Prostate gland (tissue), 2 donors: ENCODE measurements around the gene CELF2. TPM values are rescaled to one million over a fixed set of nuclear protein-coding genes. Genes with fewer than 3 reads are reported as not detected.
"Not testable (repeated sequence)": the region's sequence is repeated elsewhere in the genome, so short reads cannot be mapped to it uniquely, and the experiment has no call there.

ENCODE experiments used
- DNase-seq: peaks from one replicate; pipeline ENCODE4 v3.0.0-alpha.2; 2019; ENCODE audit warnings: low spot score
- H3K27ac ChIP-seq, 2 donors: fragments of 200-600 bp; sonication (generic); 2 replicates each; pipeline ENCODE4 v1.5.1; 2017 to 2019
- H3K27me3 ChIP-seq: fragments of 200-600 bp; sonication (generic); replicated peaks from 2 replicates; pipeline ENCODE4 v1.5.1; 2019; ENCODE audit not compliant: insufficient read depth
- H3K36me3 ChIP-seq, 2 donors: fragments of 200-600 bp; sonication (generic); 1 replicate in 1 of 2; 2 replicates in 1 of 2; pipeline versions ENCODE4 v1.5.1 to v1.8.1; 2017 to 2019
- H3K4me1 ChIP-seq: fragments of 200-600 bp; sonication (generic); replicated peaks from 2 replicates; pipeline ENCODE4 v1.5.1; 2019
- H3K4me3 ChIP-seq, 2 donors: fragments of 200-600 bp; sonication (generic); 2 replicates each; pipeline ENCODE4 v1.5.1; 2017 to 2019
- H3K9me3 ChIP-seq: fragments of 200-600 bp; sonication (generic); 2 replicates; pipeline ENCODE4 v1.5.1; 2017
- CTCF ChIP-seq, 4 experiments: fragments of 200-600 bp in 2 of 4; fragments of 450-650 bp in 2 of 4; sonication (generic) in 2 of 4; IDR thresholded peaks; 1 replicate in 3 of 4; 2 replicates in 1 of 4; pipeline ENCODE4 v1.5.1; 2016 to 2019; ENCODE audit warnings: antibody characterized with exemption in 4 of 4, mild to moderate bottlenecking in 2 of 4, moderate library complexity in 2 of 4
- POLR2A ChIP-seq: fragments of 450-650 bp; IDR thresholded peaks from one replicate; pipeline ENCODE4 v1.6.1; 2016; ENCODE audit warnings: antibody characterized with exemption, mild to moderate bottlenecking
- POLR2AphosphoS5 ChIP-seq: sonication (generic); formaldehyde crosslinking; IDR thresholded peaks from one replicate; pipeline ENCODE4 v1.6.1; 2017; ENCODE audit warnings: antibody characterized with exemption
- WGBS: methylation state at CpG from one replicate; pipeline ENCODE4 v1.1.5; 2018; 5-methylcytosine and 5-hydroxymethylcytosine counted together
- intact Hi-C: fragments of 100-400 bp; cut with DNase I; formaldehyde crosslinking; loops from one replicate; pipeline ENCODE4 v1.14.2; 2022
- total RNA-seq, 2 donors: library from RNA; depleted of rRNA; stranded (reverse); fragments of >200 nt; gene quantifications; one replicate each; pipeline ENCODE4 v1.1.0, GENCODE V29; 2016

The CELF2 gene
- total RNA-seq, 2 donors from 2014 or later, result 19.2 to 43.2 TPM

- Histone ChIP-seq H3K36me3 (no peaks in the 10 kb centered on the region), H3K9me3 (no peaks in the 10 kb centered on the region), H3K4me1 (no peaks in the 10 kb centered on the region), H3K4me3 (no peak overlapping the region), H3K27me3 (no peaks in the 10 kb centered on the region), H3K27ac (no peak overlapping the region)
- 87% methylated on average over 2 of the region's 2 CpGs for WGBS
- no peak for TF ChIP-seq POLR2A
- no peak for TF ChIP-seq POLR2AphosphoS5
- no peak for TF ChIP-seq CTCF (IDR thresholded peaks at IDR 0.05)
- intact Hi-C loops, result no loop called here
- no peak for DNase-seq
These were observed 23.3 kb upstream of the CELF2 start for GRCh38 chr10:10994360-10994759.

- no peak overlapping the region for H3K27ac ChIP-seq
- no peaks in the 10 kb centered on the region for H3K27me3 ChIP-seq
- no peaks in the 10 kb centered on the region for H3K4me1 ChIP-seq
- H3K9me3 ChIP-seq, result no peaks in the 10 kb centered on the region
- H3K36me3 ChIP-seq, result no peaks in the 10 kb centered on the region
- intact Hi-C loops, result no loop called here
- 93% methylated on average over 5 of the region's 5 CpGs for WGBS
- DNase-seq, result no peak
- H3K4me3 ChIP-seq, result no peak overlapping the region
- TF ChIP-seq POLR2A (no peak), POLR2AphosphoS5 (no peak), CTCF (IDR thresholded peaks at IDR 0.05) (no peak)
These were observed 22.6 kb upstream of the CELF2 start for GRCh38 chr10:10995120-10995519.

GRCh38 chr10:10996966-10997620 is 20.6 kb upstream of the CELF2 start:
- WGBS, result 80% methylated on average over 7 of the region's 7 CpGs
- intact Hi-C loops, result no loop called here
- Histone ChIP-seq H3K27me3 (no peaks in the 10 kb centered on the region), H3K9me3 (no peaks in the 10 kb centered on the region), H3K4me3 (no peak overlapping the region), H3K36me3 (no peaks in the 10 kb centered on the region), H3K4me1 (no peaks in the 10 kb centered on the region), H3K27ac (no peak overlapping the region)
- DNase-seq, result no peak
- TF ChIP-seq POLR2AphosphoS5 (no peak), CTCF (IDR thresholded peaks at IDR 0.05) (no peak), POLR2A (no peak)

GRCh38 chr10:10999501-10999900 is 18.2 kb upstream of the CELF2 start:
- H3K27me3 ChIP-seq, H3K27ac ChIP-seq, intact Hi-C loops, H3K4me3 ChIP-seq, DNase-seq, H3K4me1 ChIP-seq, H3K9me3 ChIP-seq, H3K36me3 ChIP-seq: not testable (repeated sequence)
- 94% methylated on average over 4 of the region's 4 CpGs for WGBS

- H3K9me3 ChIP-seq, result no peaks in the 10 kb centered on the region
- no peak overlapping the region for H3K27ac ChIP-seq
- no peak for DNase-seq
- no peaks in the 10 kb centered on the region for H3K36me3 ChIP-seq
- WGBS, result 84% methylated on average over 5 of the region's 5 CpGs
- H3K4me1 ChIP-seq, result no peaks in the 10 kb centered on the region
- no peak overlapping the region for H3K4me3 ChIP-seq
- H3K27me3 ChIP-seq, result no peaks in the 10 kb centered on the region
- TF ChIP-seq POLR2AphosphoS5 (no peak), POLR2A (no peak), CTCF (IDR thresholded peaks at IDR 0.05) (no peak)
- intact Hi-C loops, result no loop called here
These were observed 15.2 kb upstream of the CELF2 start for GRCh38 chr10:11002485-11002884.
